ENCODE data around the gene ADGRV1.
"Not testable (repeated sequence)": the region's sequence is repeated elsewhere in the genome, so short reads cannot be mapped to it uniquely, and the experiment has no call there.

ADGRV1 gene

GRCh38 chr5:90909101-90909503 is 350.5 kb downstream of the ADGRV1 start:
- Histone ChIP-seq H3K9me3 (ENCODE audit: control insufficient read depth, low read length) (no peaks in the 10 kb centered on the region), H3K27ac (ENCODE audit: insufficient read depth, low read depth, low read length, poor library complexity, severe bottlenecking) (no peak overlapping the region), H3K4me3 (ENCODE audit: insufficient read depth, low read depth, low read length) (no peak overlapping the region), H3K4me1 (ENCODE audit: control insufficient read depth, insufficient read depth, low read length) (no peaks in the 10 kb centered on the region), H3K27me3 (ENCODE audit: control insufficient read depth, insufficient read depth, low read length, poor library complexity, severe bottlenecking) (no peaks in the 10 kb centered on the region), H3K36me3 (ENCODE audit: control insufficient read depth, insufficient read depth, low read length) (no peaks in the 10 kb centered on the region)
- WGBS, 2 experiments, result 82 to 85% methylated on average over 3 of the region's 3 CpGs

- no peaks in the 10 kb centered on the region for H3K27me3 ChIP-seq (ENCODE audit: control insufficient read depth, insufficient read depth, low read length, poor library complexity, severe bottlenecking)
- H3K36me3 ChIP-seq (ENCODE audit: control insufficient read depth, insufficient read depth, low read length), result no peaks in the 10 kb centered on the region
- no peaks in the 10 kb centered on the region for H3K4me1 ChIP-seq (ENCODE audit: control insufficient read depth, insufficient read depth, low read length)
- 91 to 95% methylated on average over 6 of the region's 6 CpGs for WGBS, 2 experiments
- no peak overlapping the region for H3K4me3 ChIP-seq (ENCODE audit: insufficient read depth, low read depth, low read length)
- no peaks in the 10 kb centered on the region for H3K9me3 ChIP-seq (ENCODE audit: control insufficient read depth, low read length)
- H3K27ac ChIP-seq (ENCODE audit: insufficient read depth, low read depth, low read length, poor library complexity, severe bottlenecking), result no peak overlapping the region
These were observed 351.3 kb downstream of the ADGRV1 start for GRCh38 chr5:90909940-90910339.

GRCh38 chr5:90911169-90911568 is 352.6 kb downstream of the ADGRV1 start:
- no peaks in the 10 kb centered on the region for H3K27me3 ChIP-seq (ENCODE audit: control insufficient read depth, insufficient read depth, low read length, poor library complexity, severe bottlenecking)
- no peak overlapping the region for H3K4me3 ChIP-seq (ENCODE audit: insufficient read depth, low read depth, low read length)
- WGBS, 2 experiments, result 82 to 100% methylated on average over 1 of the region's 1 CpG
- H3K36me3 ChIP-seq (ENCODE audit: control insufficient read depth, insufficient read depth, low read length), result no peaks in the 10 kb centered on the region
- H3K27ac ChIP-seq (ENCODE audit: insufficient read depth, low read depth, low read length, poor library complexity, severe bottlenecking), result no peak overlapping the region
- H3K4me1 ChIP-seq (ENCODE audit: control insufficient read depth, insufficient read depth, low read length), result no peaks in the 10 kb centered on the region
- no peaks in the 10 kb centered on the region for H3K9me3 ChIP-seq (ENCODE audit: control insufficient read depth, low read length)

GRCh38 chr5:90912476-90912875 is 353.9 kb downstream of the ADGRV1 start:
- 79 to 84% methylated on average over 4 of the region's 4 CpGs for WGBS, 2 experiments
- no peak overlapping the region for H3K4me3 ChIP-seq (ENCODE audit: insufficient read depth, low read depth, low read length)

GRCh38 chr5:90915393-90915792 is 356.8 kb downstream of the ADGRV1 start:
- no peaks in the 10 kb centered on the region for H3K27me3 ChIP-seq (ENCODE audit: control insufficient read depth, insufficient read depth, low read length, poor library complexity, severe bottlenecking)
- H3K9me3 ChIP-seq (ENCODE audit: control insufficient read depth, low read length), result no peaks in the 10 kb centered on the region
- no peaks in the 10 kb centered on the region for H3K36me3 ChIP-seq (ENCODE audit: control insufficient read depth, insufficient read depth, low read length)
- H3K27ac ChIP-seq (ENCODE audit: insufficient read depth, low read depth, low read length, poor library complexity, severe bottlenecking), result no peak overlapping the region
- no peak overlapping the region for H3K4me3 ChIP-seq (ENCODE audit: insufficient read depth, low read depth, low read length)
- 94 to 98% methylated on average over 2 to 4 of the region's 4 CpGs for WGBS, 2 experiments
- H3K4me1 ChIP-seq (ENCODE audit: control insufficient read depth, insufficient read depth, low read length), result no peaks in the 10 kb centered on the region

More at GRCh38 chr5:90912476-90912875, 353.9 kb downstream of the ADGRV1 start:
- H3K9me3 ChIP-seq (ENCODE audit: control insufficient read depth, low read length), result no peaks in the 10 kb centered on the region
- no peaks in the 10 kb centered on the region for H3K4me1 ChIP-seq (ENCODE audit: control insufficient read depth, insufficient read depth, low read length)
- H3K27me3 ChIP-seq (ENCODE audit: control insufficient read depth, insufficient read depth, low read length, poor library complexity, severe bottlenecking), result no peaks in the 10 kb centered on the region
- no peak overlapping the region for H3K27ac ChIP-seq (ENCODE audit: insufficient read depth, low read depth, low read length, poor library complexity, severe bottlenecking)
- no peaks in the 10 kb centered on the region for H3K36me3 ChIP-seq (ENCODE audit: control insufficient read depth, insufficient read depth, low read length)

GRCh38 chr5:90916947-90917800 is 358.6 kb downstream of the ADGRV1 start:
- Histone ChIP-seq H3K36me3 (ENCODE audit: control insufficient read depth, insufficient read depth, low read length) (no peaks in the 10 kb centered on the region), H3K4me3 (ENCODE audit: insufficient read depth, low read depth, low read length) (no peak overlapping the region), H3K9me3 (ENCODE audit: control insufficient read depth, low read length) (no peaks in the 10 kb centered on the region), H3K4me1 (ENCODE audit: control insufficient read depth, insufficient read depth, low read length) (no peaks in the 10 kb centered on the region), H3K27me3 (ENCODE audit: control insufficient read depth, insufficient read depth, low read length, poor library complexity, severe bottlenecking) (no peaks in the 10 kb centered on the region), H3K27ac (ENCODE audit: insufficient read depth, low read depth, low read length, poor library complexity, severe bottlenecking) (no peak overlapping the region)
- WGBS, 2 experiments, result 68 to 79% methylated on average over 3 of the region's 3 CpGs

- H3K4me1 ChIP-seq (ENCODE audit: control insufficient read depth, insufficient read depth, low read length), result no peaks in the 10 kb centered on the region
- 93 to 97% methylated on average over 4 to 5 of the region's 6 CpGs for WGBS, 2 experiments
- no peaks in the 10 kb centered on the region for H3K9me3 ChIP-seq (ENCODE audit: control insufficient read depth, low read length)
- no peak overlapping the region for H3K27ac ChIP-seq (ENCODE audit: insufficient read depth, low read depth, low read length, poor library complexity, severe bottlenecking)
- H3K4me3 ChIP-seq (ENCODE audit: insufficient read depth, low read depth, low read length), result no peak overlapping the region
- no peaks in the 10 kb centered on the region for H3K27me3 ChIP-seq (ENCODE audit: control insufficient read depth, insufficient read depth, low read length, poor library complexity, severe bottlenecking)
- H3K36me3 ChIP-seq (ENCODE audit: control insufficient read depth, insufficient read depth, low read length), result no peaks in the 10 kb centered on the region
These were observed 359.5 kb downstream of the ADGRV1 start for GRCh38 chr5:90917928-90918668.

- Histone ChIP-seq H3K27ac (ENCODE audit: insufficient read depth, low read depth, low read length, poor library complexity, severe bottlenecking) (no peak overlapping the region), H3K27me3 (ENCODE audit: control insufficient read depth, insufficient read depth, low read length, poor library complexity, severe bottlenecking) (no peaks in the 10 kb centered on the region), H3K4me1 (ENCODE audit: control insufficient read depth, insufficient read depth, low read length) (no peaks in the 10 kb centered on the region), H3K4me3 (ENCODE audit: insufficient read depth, low read depth, low read length) (no peak overlapping the region), H3K36me3 (ENCODE audit: control insufficient read depth, insufficient read depth, low read length) (no peaks in the 10 kb centered on the region), H3K9me3 (ENCODE audit: control insufficient read depth, low read length) (no peaks in the 10 kb centered on the region)
- 87 to 89% methylated on average over 2 of the region's 2 CpGs for WGBS, 2 experiments
These were observed 362.9 kb downstream of the ADGRV1 start for GRCh38 chr5:90921418-90921973.

- not testable (repeated sequence) for H3K27ac ChIP-seq (ENCODE audit: insufficient read depth, low read depth, low read length, poor library complexity, severe bottlenecking)
- 67 to 88% methylated on average over 1 to 2 of the region's 2 CpGs for WGBS, 2 experiments
These were observed 365.6 kb downstream of the ADGRV1 start for GRCh38 chr5:90924222-90924621.

More at GRCh38 chr5:90924222-90924621, 365.6 kb downstream of the ADGRV1 start:
- H3K27me3 ChIP-seq (ENCODE audit: control insufficient read depth, insufficient read depth, low read length, poor library complexity, severe bottlenecking); H3K9me3 ChIP-seq (ENCODE audit: control insufficient read depth, low read length); H3K36me3 ChIP-seq (ENCODE audit: control insufficient read depth, insufficient read depth, low read length); H3K4me1 ChIP-seq (ENCODE audit: control insufficient read depth, insufficient read depth, low read length); H3K4me3 ChIP-seq (ENCODE audit: insufficient read depth, low read depth, low read length): not testable (repeated sequence)

Data from ectodermal cell (in vitro differentiated cells).